GM18519 (cell line): ENCODE data around the gene CEP72.
"Not testable (repeated sequence)": the region's sequence is repeated elsewhere in the genome, so short reads cannot be mapped to it uniquely, and the experiment has no call there.

ENCODE experiments used
- ATAC-seq: cut with Tn5 transposase; IDR thresholded peaks from one replicate; pipeline ENCODE4 v1.9.1; 2021; ENCODE audit warnings: mild to moderate bottlenecking, moderate library complexity; ENCODE audit not compliant: unreplicated experiment, low FRiP score

Gene CEP72

GRCh38 chr5:579746-580366, 32.3 kb upstream of the CEP72 start:
- no peak for ATAC-seq

GRCh38 chr5:580436-580835, 31.7 kb upstream of the CEP72 start:
- no peak for ATAC-seq

GRCh38 chr5:581266-581665, 30.9 kb upstream of the CEP72 start:
- no peak for ATAC-seq

GRCh38 chr5:581941-582340, 30.2 kb upstream of the CEP72 start:
- ATAC-seq: no peak

- not testable (repeated sequence) for ATAC-seq
These were observed 29.7 kb upstream of the CEP72 start for GRCh38 chr5:582445-582844.

GRCh38 chr5:582936-583635, 29.1 kb upstream of the CEP72 start:
- ATAC-seq: no peak

GRCh38 chr5:583645-584044, 28.5 kb upstream of the CEP72 start:
- ATAC-seq: no peak

- no peak for ATAC-seq
These were observed 27.9 kb upstream of the CEP72 start for GRCh38 chr5:584216-584615.

- ATAC-seq: no peak
These were observed 27.3 kb upstream of the CEP72 start for GRCh38 chr5:584846-585245.

- no peak for ATAC-seq
These were observed 26.6 kb upstream of the CEP72 start for GRCh38 chr5:585556-585955.

- no peak for ATAC-seq
These were observed 26.0 kb upstream of the CEP72 start for GRCh38 chr5:585962-586628.

GRCh38 chr5:586751-587285, 25.3 kb upstream of the CEP72 start:
- no peak for ATAC-seq

- no peak for ATAC-seq
These were observed 24.7 kb upstream of the CEP72 start for GRCh38 chr5:587403-587802.

- ATAC-seq: no peak
These were observed 23.6 kb upstream of the CEP72 start for GRCh38 chr5:588406-588995.

- ATAC-seq: no peak
These were observed 23.0 kb upstream of the CEP72 start for GRCh38 chr5:589173-589572.

GRCh38 chr5:589588-589987, 22.6 kb upstream of the CEP72 start:
- no peak for ATAC-seq

- no peak for ATAC-seq
These were observed 21.8 kb upstream of the CEP72 start for GRCh38 chr5:590346-590745.

- ATAC-seq: no peak
These were observed 20.4 kb upstream of the CEP72 start for GRCh38 chr5:591746-592145.

- ATAC-seq: no peak
These were observed 20.0 kb upstream of the CEP72 start for GRCh38 chr5:592158-592557.

- ATAC-seq: no peak
These were observed 18.6 kb upstream of the CEP72 start for GRCh38 chr5:593511-593910.

- no peak for ATAC-seq
These were observed 17.8 kb upstream of the CEP72 start for GRCh38 chr5:594226-594860.
